ENCODE measurements around the gene DHRS2. TPM values are rescaled to one million over a fixed set of nuclear protein-coding genes. Genes with fewer than 3 reads are reported as not detected.

Gene DHRS2
- total RNA-seq, 1 donor from 2014 or later: 2.4 TPM

- intact Hi-C loops (cut with micrococcal nuclease): no loop called here
- DNase-seq: no peak
- H3K4me1 Mint-ChIP-seq: no peaks in the 10 kb centered on the region
These were observed 7.5 kb downstream of the DHRS2 start for GRCh38 chr14:23643533-23644194.

GRCh38 chr14:23644195-23644918 is 8.2 kb downstream of the DHRS2 start:
- no peak overlapping the region for H3K4me3 Mint-ChIP-seq

More at GRCh38 chr14:23643533-23644194, 7.5 kb downstream of the DHRS2 start:
- Mint-ChIP-seq H3K4me3 (no peak overlapping the region), H3K9me3 (no peaks in the 10 kb centered on the region), H3K27me3 (no peaks in the 10 kb centered on the region), H3K36me3 (ENCODE audit: low read depth) (no peaks in the 10 kb centered on the region), H3K27ac (no peak overlapping the region)

GRCh38 chr14:23644919-23645336 is 8.8 kb downstream of the DHRS2 start:
- no peaks in the 10 kb centered on the region for H3K36me3 Mint-ChIP-seq (ENCODE audit: low read depth)
- intact Hi-C loops (cut with micrococcal nuclease): no loop called here
- H3K9me3 Mint-ChIP-seq: no peaks in the 10 kb centered on the region
- no peak for DNase-seq
- no peak overlapping the region for H3K4me3 Mint-ChIP-seq
- no peaks in the 10 kb centered on the region for H3K27me3 Mint-ChIP-seq
- H3K27ac Mint-ChIP-seq: no peak overlapping the region
- H3K4me1 Mint-ChIP-seq: no peaks in the 10 kb centered on the region

More at GRCh38 chr14:23644195-23644918, 8.2 kb downstream of the DHRS2 start:
- no peaks in the 10 kb centered on the region for H3K4me1 Mint-ChIP-seq
- H3K27ac Mint-ChIP-seq: no peak overlapping the region
- no peaks in the 10 kb centered on the region for H3K9me3 Mint-ChIP-seq
- intact Hi-C loops (cut with micrococcal nuclease): no loop called here
- H3K36me3 Mint-ChIP-seq (ENCODE audit: low read depth): no peaks in the 10 kb centered on the region
- DNase-seq: no peak
- no peaks in the 10 kb centered on the region for H3K27me3 Mint-ChIP-seq

- no peak for DNase-seq
- Mint-ChIP-seq H3K27ac (no peak overlapping the region), H3K9me3 (no peaks in the 10 kb centered on the region), H3K36me3 (ENCODE audit: low read depth) (no peaks in the 10 kb centered on the region), H3K4me3 (no peak overlapping the region), H3K4me1 (no peaks in the 10 kb centered on the region), H3K27me3 (no peaks in the 10 kb centered on the region)
- intact Hi-C loops (cut with micrococcal nuclease): no loop called here
These were observed 9.3 kb downstream of the DHRS2 start for GRCh38 chr14:23645504-23645811.

GRCh38 chr14:23645812-23646647 is 9.9 kb downstream of the DHRS2 start:
- no peaks in the 10 kb centered on the region for H3K9me3 Mint-ChIP-seq
- no peak overlapping the region for H3K4me3 Mint-ChIP-seq
- no peaks in the 10 kb centered on the region for H3K27me3 Mint-ChIP-seq
- no peaks in the 10 kb centered on the region for H3K4me1 Mint-ChIP-seq
- intact Hi-C loops (cut with micrococcal nuclease): no loop called here
- H3K27ac Mint-ChIP-seq: no peak overlapping the region
- no peak for DNase-seq
- H3K36me3 Mint-ChIP-seq (ENCODE audit: low read depth): no peaks in the 10 kb centered on the region

- H3K9me3 Mint-ChIP-seq: no peaks in the 10 kb centered on the region
- no peak overlapping the region for H3K27ac Mint-ChIP-seq
- no peak for DNase-seq
These were observed 10.7 kb downstream of the DHRS2 start for GRCh38 chr14:23646648-23647549.

GRCh38 chr14:23647619-23648018 is 11.5 kb downstream of the DHRS2 start:
- Mint-ChIP-seq H3K27ac (no peak overlapping the region), H3K27me3 (no peaks in the 10 kb centered on the region), H3K4me3 (no peak overlapping the region), H3K4me1 (no peaks in the 10 kb centered on the region), H3K36me3 (ENCODE audit: low read depth) (no peaks in the 10 kb centered on the region), H3K9me3 (no peaks in the 10 kb centered on the region)
- intact Hi-C loops (cut with micrococcal nuclease): no loop called here
- DNase-seq: no peak

More at GRCh38 chr14:23646648-23647549, 10.7 kb downstream of the DHRS2 start:
- intact Hi-C loops (cut with micrococcal nuclease): no loop called here
- Mint-ChIP-seq H3K4me3 (no peak overlapping the region), H3K36me3 (ENCODE audit: low read depth) (no peaks in the 10 kb centered on the region), H3K4me1 (no peaks in the 10 kb centered on the region), H3K27me3 (no peaks in the 10 kb centered on the region)

DNA sequence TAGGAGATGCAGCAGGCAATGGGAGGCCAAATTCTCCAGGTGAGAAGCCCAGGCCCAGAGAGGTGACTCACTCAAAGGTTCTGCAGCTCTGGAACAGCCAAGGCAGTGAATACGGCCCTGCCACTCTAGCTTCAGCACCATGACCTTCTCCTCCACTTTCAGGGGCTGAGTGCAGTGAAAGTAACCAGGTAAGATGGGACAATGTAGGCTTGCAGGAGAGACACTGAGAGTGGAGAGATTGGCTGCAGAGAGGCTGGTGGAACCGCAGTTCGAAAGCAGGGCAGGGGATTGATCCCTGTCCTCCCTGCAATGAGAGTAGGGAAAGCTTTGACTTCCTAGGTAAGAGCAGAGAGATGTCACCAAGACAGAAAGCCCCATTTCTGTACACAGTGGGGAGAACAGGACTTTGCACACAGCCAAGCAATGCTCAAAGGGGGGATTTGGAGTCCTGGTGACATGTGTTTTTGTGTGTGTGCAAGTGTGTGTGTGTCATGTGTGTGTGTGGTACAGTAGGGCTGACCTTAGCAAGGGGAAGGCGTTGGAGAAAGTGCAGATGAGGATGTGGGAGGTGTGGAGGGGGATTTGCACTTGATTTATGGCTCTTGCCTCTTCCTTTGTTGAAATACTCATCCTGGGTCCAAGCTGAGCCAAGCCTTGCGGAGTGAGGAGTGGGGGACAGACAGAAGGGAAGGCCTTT is 12.7 kb downstream of the DHRS2 start:
- no peaks in the 10 kb centered on the region for H3K36me3 Mint-ChIP-seq (ENCODE audit: low read depth)
- H3K4me3 Mint-ChIP-seq: no peak overlapping the region
- intact Hi-C loops (cut with micrococcal nuclease): no loop called here
- DNase-seq: no peak
- H3K27me3 Mint-ChIP-seq: no peaks in the 10 kb centered on the region
- no peak overlapping the region for H3K27ac Mint-ChIP-seq
- no peaks in the 10 kb centered on the region for H3K4me1 Mint-ChIP-seq
- no peaks in the 10 kb centered on the region for H3K9me3 Mint-ChIP-seq

GRCh38 chr14:23650506-23650905 is 14.3 kb downstream of the DHRS2 start:
- no peaks in the 10 kb centered on the region for H3K9me3 Mint-ChIP-seq
- no peak overlapping the region for H3K27ac Mint-ChIP-seq
- H3K27me3 Mint-ChIP-seq: no peaks in the 10 kb centered on the region
- no peak overlapping the region for H3K4me3 Mint-ChIP-seq
- no peaks in the 10 kb centered on the region for H3K4me1 Mint-ChIP-seq
- intact Hi-C loops (cut with micrococcal nuclease): no loop called here
- no peaks in the 10 kb centered on the region for H3K36me3 Mint-ChIP-seq (ENCODE audit: low read depth)
- DNase-seq: no peak

DNA sequence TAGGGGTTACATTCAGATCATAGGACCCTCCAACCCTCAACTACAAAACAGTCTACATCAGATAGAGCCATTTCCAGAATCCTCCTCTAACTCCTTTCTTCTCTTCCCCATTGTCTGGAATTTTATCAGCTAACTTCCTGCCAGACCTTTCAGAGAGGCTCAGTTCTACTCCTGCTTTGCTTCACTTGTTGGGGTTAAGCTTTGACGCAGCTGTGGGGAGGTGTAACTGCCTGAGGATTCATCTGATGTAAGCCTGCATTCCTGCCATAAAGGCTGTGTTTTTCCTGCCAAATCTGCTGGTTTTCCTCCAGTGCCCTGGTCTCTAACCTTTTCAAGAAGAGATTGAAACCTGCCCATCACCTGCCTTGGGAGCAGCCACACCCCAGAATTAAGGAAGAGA is 16.9 kb downstream of the DHRS2 start:
- Mint-ChIP-seq H3K27ac (no peak overlapping the region), H3K4me1 (no peaks in the 10 kb centered on the region), H3K27me3 (no peaks in the 10 kb centered on the region), H3K9me3 (no peaks in the 10 kb centered on the region), H3K4me3 (no peak overlapping the region), H3K36me3 (ENCODE audit: low read depth) (no peaks in the 10 kb centered on the region)
- intact Hi-C loops (cut with micrococcal nuclease): no loop called here
- DNase-seq: no peak

- no peak overlapping the region for H3K27ac Mint-ChIP-seq
- no peaks in the 10 kb centered on the region for H3K36me3 Mint-ChIP-seq (ENCODE audit: low read depth)
- H3K4me3 Mint-ChIP-seq: no peak overlapping the region
- no peaks in the 10 kb centered on the region for H3K27me3 Mint-ChIP-seq
- no peaks in the 10 kb centered on the region for H3K9me3 Mint-ChIP-seq
- no peaks in the 10 kb centered on the region for H3K4me1 Mint-ChIP-seq
- DNase-seq: no peak
- intact Hi-C loops (cut with micrococcal nuclease): no loop called here
These were observed 18.1 kb downstream of the DHRS2 start for GRCh38 chr14:23654231-23654630.

- no peaks in the 10 kb centered on the region for H3K4me1 Mint-ChIP-seq
- H3K27me3 Mint-ChIP-seq: no peaks in the 10 kb centered on the region
- H3K27ac Mint-ChIP-seq: no peak overlapping the region
- H3K9me3 Mint-ChIP-seq: no peaks in the 10 kb centered on the region
- no peak overlapping the region for H3K4me3 Mint-ChIP-seq
- DNase-seq: no peak
- intact Hi-C loops (cut with micrococcal nuclease): no loop called here
- no peaks in the 10 kb centered on the region for H3K36me3 Mint-ChIP-seq (ENCODE audit: low read depth)
These were observed 21.9 kb downstream of the DHRS2 start for GRCh38 chr14:23657959-23658470.
